Mammary epithelial cell (primary cell): ENCODE measurements around the gene QSOX2.

Experiments
- CTCF ChIP-seq, 2 donors: IDR thresholded peaks in 1 of 2; conservative IDR thresholded peaks in 1 of 2; 2 replicates each; pipeline ENCODE4 v1.5.1; 2011 to 2012; ENCODE audit warnings: inconsistent platforms in 2 of 2, low read length in 2 of 2, mild to moderate bottlenecking in 2 of 2, control low read depth in 1 of 2, low read depth in 1 of 2; ENCODE audit not compliant: insufficient read depth in 1 of 2; ENCODE audit errors: extremely low read depth in 1 of 2
- EZH2 ChIP-seq: IDR thresholded peaks from 2 replicates; pipeline ENCODE4 v1.6.1; 2012; ENCODE audit warnings: low read length, inconsistent platforms, borderline replicate concordance

- TF ChIP-seq CTCF (conservative IDR thresholded peaks at IDR 0.05 in 1 of 2, IDR thresholded peaks at IDR 0.05 in 1 of 2; ENCODE audit: extremely low read depth in 1 of 2, insufficient read depth in 1 of 2, low read depth in 1 of 2, low read length in 2 of 2) (no peak), EZH2 (no peak)
Measured at GRCh38 chr9:136157477-136158265, 87.9 kb downstream of the QSOX2 start.
